Inflammatory macrophage treated with lipopolysaccharide for 4 hours (primary cell): ENCODE results near the gene MYMX.

Experiments
- DNase-seq: peaks from one replicate; pipeline ENCODE4 v3.0.0-alpha.2; 2020

MYMX gene

GRCh38 chr6:44265722-44266233 is 49.1 kb downstream of the MYMX start:
- no peak for DNase-seq

- no peak for DNase-seq
These were observed 49.6 kb downstream of the MYMX start for GRCh38 chr6:44266347-44266746.

GRCh38 chr6:44267252-44267651 is 50.5 kb downstream of the MYMX start:
- DNase-seq: no peak
